Stimulated activated CD8-positive, alpha-beta memory T cell treated with anti-CD3 and anti-CD28 coated beads, Interleukin-12 subunit alpha, Interleukin-12 subunit beta, amount 100 ng/mL, for 4 hours (primary cell): Measurements from ENCODE around the gene GSTM4.
"Not testable (repeated sequence)": the region's sequence is repeated elsewhere in the genome, so short reads cannot be mapped to it uniquely, and the experiment has no call there.

Experiments used
- DNase-seq: peaks from one replicate; pipeline ENCODE4 v3.0.0-alpha.2; 2020; ENCODE audit warnings: low read depth

Gene GSTM4

DNA sequence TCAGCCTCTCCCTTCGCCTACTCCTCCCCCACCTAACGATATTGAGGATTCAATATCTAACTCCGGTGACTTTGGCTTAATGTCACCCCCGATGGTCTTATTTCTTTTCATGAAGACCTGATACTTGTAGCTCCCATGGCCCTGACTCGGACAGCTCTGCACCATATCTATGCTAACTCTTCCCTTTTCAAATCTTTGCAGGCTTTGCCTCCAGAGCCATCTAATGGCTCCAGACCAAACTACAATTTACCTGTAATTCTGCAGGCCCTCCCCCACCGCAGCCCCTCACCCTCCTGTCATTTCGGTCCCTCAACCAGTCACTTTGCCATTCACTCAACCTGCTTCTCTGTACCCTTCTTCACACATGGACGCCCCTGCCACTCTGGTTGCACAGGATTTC lies 48.3 kb downstream of the GSTM4 start:
- no peak for DNase-seq

DNA sequence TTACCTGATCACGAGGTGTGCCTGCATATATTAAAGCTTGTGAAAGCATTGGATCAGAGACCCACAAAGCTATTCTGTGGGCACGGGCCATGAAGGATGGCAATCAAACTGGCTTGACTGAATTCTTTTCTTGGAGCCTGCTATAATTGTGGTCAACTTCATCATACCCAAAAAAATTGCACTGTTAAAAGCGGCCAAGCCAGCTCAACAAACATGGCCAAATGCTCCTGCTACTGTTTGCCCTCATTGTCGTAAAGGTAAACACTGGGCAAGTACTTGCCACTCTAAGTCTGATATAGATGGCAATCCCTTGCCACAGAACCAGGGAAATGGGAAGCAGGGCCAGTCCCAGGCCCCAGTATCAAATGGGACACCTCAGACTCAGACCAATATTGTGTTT lies 49.5 kb downstream of the GSTM4 start:
- DNase-seq = no peak

GRCh38 chr1:109708949-109709348 lies 53.0 kb downstream of the GSTM4 start:
- not testable (repeated sequence) for DNase-seq

DNA sequence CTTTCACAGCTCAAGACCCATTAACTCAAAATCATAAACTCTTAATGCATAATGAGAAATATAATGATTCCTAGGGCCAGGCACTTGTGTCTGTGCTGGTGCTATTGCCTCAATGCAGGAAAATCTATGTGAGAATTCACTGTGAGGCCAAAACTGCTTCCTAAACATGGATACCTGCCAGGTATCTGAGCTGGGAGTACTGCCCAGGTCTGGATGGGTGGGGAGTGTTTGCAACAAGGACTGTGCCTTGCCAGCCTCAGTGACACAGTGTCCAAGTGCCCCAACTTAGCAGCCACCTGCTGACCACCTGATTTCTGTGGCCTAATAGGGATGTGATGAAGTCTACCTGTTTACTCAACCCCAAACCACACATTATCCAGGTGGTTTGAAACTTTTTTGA lies 53.9 kb downstream of the GSTM4 start:
- DNase-seq = not testable (repeated sequence)
